HEK293T (cell line): ENCODE measurements around the gene IL10.

Experiments
- ARNT ChIP-seq: fragments of 450-650 bp; IDR thresholded peaks from 2 replicates; pipeline ENCODE4 v1.6.1; 2017; ENCODE audit warnings: mild to moderate bottlenecking
- BHLHE40 ChIP-seq: fragments of 450-650 bp; IDR thresholded peaks from 2 replicates; pipeline ENCODE4 v1.6.1; 2016; ENCODE audit warnings: mild to moderate bottlenecking, moderate library complexity, borderline replicate concordance
- CTBP1 ChIP-seq: fragments of 450-650 bp; IDR thresholded peaks from 2 replicates; pipeline ENCODE4 v1.6.1; 2016; ENCODE audit warnings: borderline replicate concordance
- ELF4 ChIP-seq: fragments of 450-650 bp; IDR thresholded peaks from 2 replicates; pipeline ENCODE4 v1.6.1; 2017; ENCODE audit warnings: antibody characterized with exemption
- FOXA1 ChIP-seq: fragments of 450-650 bp; IDR thresholded peaks from 2 replicates; pipeline ENCODE4 v1.6.1; 2016; ENCODE audit warnings: mild to moderate bottlenecking
- FOXM1 ChIP-seq: fragments of 450-650 bp; IDR thresholded peaks from 2 replicates; pipeline ENCODE4 v1.6.1; 2017; ENCODE audit warnings: mild to moderate bottlenecking, borderline replicate concordance

DNA sequence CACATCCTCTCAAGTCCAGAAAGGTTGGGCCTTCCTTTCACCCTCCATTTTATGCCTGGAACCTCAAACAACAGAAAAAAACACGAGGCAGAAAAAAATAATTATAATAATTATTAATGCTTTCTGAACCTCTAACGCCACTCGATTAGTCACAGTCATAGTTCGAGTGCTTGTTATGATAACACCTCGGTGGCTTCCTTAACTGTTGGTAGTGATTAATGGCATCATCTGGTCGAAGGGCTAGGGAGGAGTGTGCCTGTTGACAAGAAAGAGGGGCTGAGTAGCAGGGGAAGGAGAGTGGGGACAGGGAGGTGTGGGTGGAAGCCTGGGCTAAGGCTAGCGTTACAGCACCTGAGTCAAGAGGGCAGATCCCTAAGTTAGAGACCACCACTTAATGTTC lies 21.3 kb upstream of the IL10 start:
- TF ChIP-seq ELF4 (no peak), FOXA1 (no peak), BHLHE40 (no peak), ARNT (no peak), FOXM1 (no peak), CTBP1 (no peak)
